GM21576 (cell line): ENCODE data around the gene XK.

Experiments
- ATAC-seq: cut with Tn5 transposase; IDR thresholded peaks from one replicate; pipeline ENCODE4 v1.9.1; 2021; ENCODE audit warnings: mild to moderate bottlenecking, moderate library complexity; ENCODE audit not compliant: unreplicated experiment

XK gene

GRCh38 chrX:37678574-37678973 lies 7.0 kb upstream of the XK start:
- no peak for ATAC-seq

GRCh38 chrX:37679230-37679629 lies 6.4 kb upstream of the XK start:
- no peak for ATAC-seq

- ATAC-seq: no peak
Observed at GRCh38 chrX:37679888-37680287, 5.7 kb upstream of the XK start.

DNA sequence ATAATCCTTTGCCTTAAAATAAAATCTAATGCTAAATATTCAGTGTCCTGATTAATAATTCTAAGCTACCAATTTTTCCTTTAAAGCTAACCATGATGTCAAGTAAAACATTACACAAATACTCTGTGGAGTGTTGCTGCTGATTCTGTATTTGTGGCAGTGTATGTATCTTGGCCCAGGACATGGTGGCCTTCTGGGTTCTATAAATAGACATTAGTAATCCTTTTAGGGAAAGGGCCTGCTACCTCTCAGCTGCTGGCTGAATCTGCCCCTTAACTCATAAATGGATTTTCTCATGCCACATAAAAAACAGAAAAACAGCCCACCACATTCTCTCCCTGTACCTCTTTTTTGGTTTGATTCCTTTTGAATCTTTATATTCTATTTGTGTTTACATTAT lies 1.2 kb upstream of the XK start:
- ATAC-seq: no peak

DNA sequence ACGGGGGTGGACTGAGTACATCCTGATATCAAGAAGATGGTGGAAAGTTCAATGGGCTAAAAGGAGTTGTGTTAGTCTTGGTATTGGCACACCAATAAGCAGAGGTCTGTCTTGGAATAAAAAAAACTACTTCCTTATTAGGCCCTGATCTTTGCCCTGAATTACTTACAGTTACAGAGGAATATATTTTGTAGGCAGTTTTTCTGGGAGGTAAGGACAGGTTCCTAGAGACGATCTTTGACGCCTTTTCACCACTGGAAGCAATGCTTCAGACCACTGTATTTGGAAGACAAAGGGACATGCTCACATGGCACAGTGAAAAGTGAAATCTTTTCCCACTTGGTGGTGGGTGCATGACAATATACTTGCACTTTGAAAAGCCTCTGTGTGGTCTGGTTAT lies 618 bp upstream of the XK start:
- no peak for ATAC-seq

DNA sequence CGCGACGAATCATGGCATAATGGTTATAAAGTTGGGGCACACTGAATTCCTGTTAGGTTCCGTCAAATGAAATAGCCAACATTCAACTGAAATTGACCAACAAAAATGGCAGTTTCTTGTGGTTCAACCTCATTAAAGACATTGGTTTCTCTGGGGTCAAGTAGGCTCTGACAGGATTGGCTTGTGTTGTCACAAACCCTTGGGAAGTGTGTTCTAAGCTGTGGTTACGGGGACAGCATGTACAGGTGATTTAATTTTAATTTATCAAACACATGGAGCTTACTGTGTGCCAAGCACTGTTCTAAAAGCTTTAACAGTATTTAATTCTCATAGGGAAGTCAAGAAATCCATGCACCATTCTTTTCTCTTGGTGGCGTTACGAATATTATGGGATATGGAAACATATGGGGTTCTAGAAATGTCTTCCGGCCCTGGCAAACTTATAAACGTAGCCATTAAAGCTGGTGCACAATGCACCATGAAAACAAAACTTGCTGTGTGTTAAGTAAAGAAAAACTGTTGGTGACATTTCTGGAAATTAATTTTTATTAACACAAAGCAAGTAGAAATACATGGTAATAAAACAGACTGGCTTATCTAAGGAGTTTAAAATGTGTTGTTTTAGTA lies 891 bp downstream of the XK start:
- no peak for ATAC-seq

DNA sequence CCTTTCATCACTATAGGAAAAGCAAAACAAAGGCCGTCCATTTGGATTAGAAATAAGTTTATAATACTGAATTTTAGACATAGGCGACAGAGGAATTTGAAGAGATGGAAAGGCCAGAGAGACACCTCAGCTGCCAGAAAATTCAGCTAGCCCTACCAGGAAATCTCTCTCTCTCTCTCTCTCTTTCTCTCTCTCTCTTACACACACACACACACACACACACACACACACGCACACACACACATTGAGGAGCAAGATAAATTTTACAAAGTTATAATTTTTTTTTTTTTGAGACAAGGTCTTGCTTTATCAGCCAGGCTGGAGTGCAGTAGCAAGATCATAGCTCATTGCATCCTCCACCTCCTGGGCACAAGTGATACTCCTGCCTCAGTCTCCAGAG lies 1.4 kb downstream of the XK start:
- no peak for ATAC-seq

DNA sequence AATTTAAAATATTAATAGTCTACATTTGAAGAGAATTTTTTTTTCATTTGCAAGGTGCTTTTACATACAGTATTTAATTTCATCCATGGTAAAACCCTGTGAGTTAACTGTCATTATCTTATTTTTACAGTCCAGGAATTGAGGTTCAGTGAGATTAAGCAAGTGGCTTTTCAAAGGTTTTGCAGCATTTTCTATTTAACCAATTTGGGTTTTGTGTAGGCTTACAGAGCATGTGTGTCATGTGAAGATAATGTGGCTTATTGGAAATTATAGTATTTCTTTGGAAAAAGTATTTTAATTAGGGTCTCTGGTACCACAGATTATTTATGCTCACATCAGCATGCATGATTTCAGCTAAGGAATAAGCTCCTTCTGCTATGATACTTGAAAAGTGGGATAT lies 4.5 kb downstream of the XK start:
- no peak for ATAC-seq

DNA sequence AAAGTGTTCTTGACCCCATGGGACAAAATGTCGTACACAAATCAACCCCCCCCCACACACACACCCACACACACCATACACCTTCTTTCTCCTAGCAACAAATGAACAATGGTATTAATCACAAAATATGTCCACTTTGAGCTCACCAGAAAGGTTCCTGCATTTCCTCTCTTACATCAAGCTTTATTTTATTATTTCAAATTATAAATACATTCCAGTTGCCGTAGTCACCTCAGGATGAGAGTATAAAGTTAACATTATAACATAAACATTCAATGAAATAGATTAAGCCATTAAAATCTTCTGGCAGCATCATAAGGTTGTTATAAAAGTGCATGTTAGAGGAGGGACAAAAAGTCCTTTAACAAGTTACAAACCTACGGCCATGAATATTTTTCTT lies 7.3 kb downstream of the XK start:
- no peak for ATAC-seq

DNA sequence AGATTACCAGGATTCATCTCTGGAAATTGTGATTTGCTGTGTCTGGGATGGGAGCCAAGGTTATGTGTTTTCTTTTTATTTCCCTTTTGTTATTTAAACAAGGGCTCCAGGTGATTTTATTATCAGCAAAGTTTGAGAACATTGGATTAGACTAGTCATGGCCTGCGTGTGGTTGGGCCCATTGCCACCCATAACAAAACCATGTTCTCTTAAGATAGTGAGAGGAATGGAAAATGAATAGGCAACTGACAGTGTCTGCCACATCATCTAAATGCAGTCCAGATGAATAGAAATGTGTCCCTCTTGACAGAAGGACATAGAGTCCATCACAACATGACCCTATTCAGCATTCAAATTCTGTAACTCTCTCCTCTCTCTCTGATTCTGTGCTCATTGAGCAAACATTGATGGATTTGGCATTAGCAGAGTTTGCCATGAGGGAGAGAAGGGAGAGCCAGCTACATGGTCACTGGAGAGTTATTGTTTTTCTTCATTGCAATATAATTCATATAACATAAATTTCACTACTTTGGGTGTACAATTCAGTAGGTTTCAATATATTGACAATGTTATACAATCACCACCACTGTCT lies 11.7 kb downstream of the XK start:
- no peak for ATAC-seq

GRCh38 chrX:37701588-37701987 lies 16.0 kb downstream of the XK start:
- no peak for ATAC-seq

- ATAC-seq: no peak
Observed at GRCh38 chrX:37711991-37712390, 26.4 kb downstream of the XK start.

GRCh38 chrX:37712458-37712857 lies 26.9 kb downstream of the XK start:
- no peak for ATAC-seq

GRCh38 chrX:37714479-37714878 lies 28.9 kb downstream of the XK start:
- ATAC-seq: no peak

GRCh38 chrX:37716602-37717001 lies 31.0 kb downstream of the XK start:
- ATAC-seq: no peak

- no peak for ATAC-seq
Observed at GRCh38 chrX:37717708-37718107, 32.1 kb downstream of the XK start.

DNA sequence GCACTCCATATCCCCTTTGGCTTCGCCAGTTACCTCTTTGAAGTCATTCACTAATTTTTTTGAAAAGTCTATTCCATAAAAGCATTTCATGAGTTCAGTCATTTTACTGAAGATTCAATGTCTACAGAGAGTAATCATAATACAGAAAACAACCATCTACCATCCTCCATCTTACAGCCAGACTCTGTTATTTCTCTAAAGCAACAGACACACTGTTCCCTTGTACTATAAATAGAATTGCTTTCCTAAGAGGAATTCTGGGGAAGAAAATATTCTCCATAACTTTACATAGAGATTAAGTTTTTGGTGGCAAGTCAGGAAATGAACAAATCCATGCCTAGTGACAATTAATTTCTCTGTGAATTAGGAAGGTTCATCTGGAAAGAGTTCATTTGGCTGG lies 37.0 kb downstream of the XK start:
- ATAC-seq: no peak

GRCh38 chrX:37726346-37726745 lies 40.8 kb downstream of the XK start:
- no peak for ATAC-seq

DNA sequence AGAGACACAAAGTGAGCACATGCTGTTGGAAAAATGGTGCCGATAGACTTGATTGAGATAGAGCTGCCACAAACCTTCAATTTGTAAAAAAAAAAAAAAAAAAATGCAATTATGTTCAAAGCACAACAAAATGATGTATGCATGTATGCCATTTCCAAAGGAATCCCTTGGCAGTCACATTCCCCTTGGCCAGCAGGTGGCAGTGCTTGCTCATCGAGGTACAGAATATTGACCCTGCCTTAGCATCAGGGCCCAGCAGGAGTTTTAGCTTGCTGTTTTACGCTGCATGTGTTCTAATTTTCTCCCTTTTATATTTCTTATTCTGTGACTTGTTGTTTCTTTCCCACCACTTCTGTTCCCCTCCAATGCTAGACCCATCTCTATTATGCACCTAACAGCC lies 59.8 kb downstream of the XK start:
- peak; percentile 45 for ATAC-seq

DNA sequence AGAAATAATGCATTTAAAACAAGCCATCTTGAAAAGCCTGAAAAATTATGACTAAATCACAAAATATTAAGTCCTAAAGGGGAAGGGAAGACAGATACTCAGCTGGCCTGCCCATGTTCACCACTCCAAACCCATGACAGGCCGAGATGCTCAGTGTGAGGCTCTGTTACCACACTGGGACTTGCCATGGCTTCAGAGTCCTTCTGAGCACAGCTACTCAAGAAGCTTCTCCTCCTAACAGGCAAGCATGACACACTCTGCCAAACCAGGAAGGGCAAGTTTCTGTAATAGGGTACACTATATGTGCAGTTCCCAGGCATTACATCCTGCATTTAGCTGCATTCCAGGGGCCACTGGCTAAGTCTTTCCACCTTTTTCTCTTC lies 60.2 kb downstream of the XK start:
- peak; percentile 41 for ATAC-seq

GRCh38 chrX:37746218-37746941 lies 60.8 kb downstream of the XK start:
- ATAC-seq: peak; percentile 90

DNA sequence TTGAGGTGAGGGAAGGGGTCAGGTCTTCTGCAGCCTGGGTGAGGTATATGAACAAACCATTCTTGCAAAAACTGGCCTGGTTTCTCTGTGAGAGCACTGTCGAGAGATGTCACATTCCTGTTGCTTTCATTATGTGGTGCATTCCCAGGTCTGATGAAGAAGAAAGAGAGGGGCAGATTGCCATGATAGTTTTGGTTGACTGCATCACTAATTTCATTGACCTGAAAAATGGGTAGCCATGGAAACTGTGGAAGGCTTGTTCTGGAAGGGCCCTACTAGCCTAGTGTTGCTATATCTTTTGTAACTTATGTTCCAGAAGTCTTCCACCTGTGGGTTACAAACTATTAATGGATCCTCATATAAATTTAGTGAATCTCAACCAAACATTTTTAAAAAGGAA lies 61.4 kb downstream of the XK start:
- no peak for ATAC-seq

- no peak for ATAC-seq
Observed at GRCh38 chrX:37752281-37752680, 66.7 kb downstream of the XK start.
